Limb (tissue), 2 donors: Measurements from ENCODE around the gene TM4SF1.

Source experiments
- DNase-seq, 2 donors: peaks; one replicate each; pipeline ENCODE4 v3.0.0-alpha.2; 2016; ENCODE audit errors: extremely low spot score in 2 of 2

Gene TM4SF1

DNA sequence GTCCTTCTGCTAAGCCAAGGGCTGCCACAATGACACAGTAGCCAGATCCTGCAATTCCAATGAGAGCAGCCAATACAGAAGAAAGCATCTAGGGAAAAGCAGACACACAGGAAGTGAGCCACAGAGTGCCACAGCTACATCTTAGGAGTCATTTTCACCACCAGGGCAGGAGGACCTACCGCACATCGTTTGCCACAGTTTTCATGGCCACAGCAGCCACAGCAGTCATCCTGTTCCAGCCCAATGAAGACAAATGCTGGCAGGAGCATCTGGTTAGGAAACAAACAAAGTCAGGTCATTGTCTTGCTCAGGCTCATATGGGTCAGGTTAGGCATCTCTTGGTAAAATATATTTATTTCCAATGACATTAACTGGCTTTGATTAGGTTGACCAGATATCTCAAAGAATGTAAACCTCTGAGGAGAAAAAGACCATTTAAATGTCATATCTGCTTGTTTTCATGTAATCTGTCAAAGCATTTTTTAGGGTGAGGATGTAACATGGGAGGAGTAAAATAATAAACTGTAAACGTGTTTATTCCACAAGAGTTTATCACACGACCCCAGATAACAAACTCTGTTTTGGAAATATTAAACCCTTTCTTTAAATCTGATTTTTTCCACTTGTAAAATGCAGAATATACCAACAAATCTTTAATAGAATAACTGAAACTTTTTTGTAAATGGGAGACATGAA, 1.8 kb downstream of the TM4SF1 start:
- DNase-seq: no peak

DNA sequence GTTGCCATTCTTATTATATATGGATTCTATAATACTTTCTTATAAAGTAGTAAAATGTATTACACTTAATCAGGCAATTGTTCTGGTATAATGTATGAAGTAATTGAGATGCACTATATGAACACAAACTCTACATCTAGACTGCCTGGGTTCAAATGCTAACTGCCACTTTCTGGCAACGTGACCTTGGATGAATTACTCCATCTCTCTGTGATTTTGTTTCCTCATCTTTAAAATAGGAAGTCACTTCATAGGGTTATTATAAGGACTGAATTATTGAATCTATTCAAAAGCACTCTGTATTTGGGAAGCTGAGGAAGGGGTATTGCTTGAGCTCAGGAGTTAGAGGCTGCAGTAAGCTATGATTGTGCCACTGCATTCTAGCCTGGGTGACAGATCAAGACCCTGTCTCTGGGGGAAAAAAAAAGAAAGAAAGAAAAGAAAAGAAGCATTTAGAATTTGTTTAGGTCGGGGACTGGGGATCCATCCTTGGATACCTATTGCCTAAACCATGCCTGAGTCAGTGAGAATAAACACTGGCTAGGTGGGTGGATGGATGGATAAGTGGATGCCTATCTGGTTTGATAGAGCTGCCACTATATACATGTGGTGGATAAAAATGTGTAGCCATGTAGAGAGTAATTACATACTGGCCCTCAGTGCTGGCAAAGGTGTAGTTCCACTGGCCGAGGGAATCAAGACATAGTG, 2.5 kb downstream of the TM4SF1 start:
- no peak for DNase-seq

DNA sequence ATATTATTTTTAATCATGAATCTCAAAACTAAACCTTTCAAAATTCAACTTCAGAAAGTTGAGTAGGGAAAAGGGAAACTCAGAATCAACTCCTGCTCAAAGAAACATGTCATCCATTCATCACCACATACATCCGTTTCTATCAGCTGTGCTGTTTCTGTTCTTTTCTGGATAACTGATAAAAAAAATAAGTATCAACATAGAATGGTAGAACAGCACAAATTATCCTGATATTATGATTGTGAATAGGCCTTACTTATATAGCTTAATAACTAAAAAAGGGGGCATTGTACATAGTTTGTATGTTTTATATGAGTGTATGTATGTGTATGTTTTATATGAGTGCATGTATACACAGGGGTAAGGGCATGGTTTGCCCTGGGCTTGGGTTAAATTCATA, 3.1 kb downstream of the TM4SF1 start:
- no peak for DNase-seq

DNA sequence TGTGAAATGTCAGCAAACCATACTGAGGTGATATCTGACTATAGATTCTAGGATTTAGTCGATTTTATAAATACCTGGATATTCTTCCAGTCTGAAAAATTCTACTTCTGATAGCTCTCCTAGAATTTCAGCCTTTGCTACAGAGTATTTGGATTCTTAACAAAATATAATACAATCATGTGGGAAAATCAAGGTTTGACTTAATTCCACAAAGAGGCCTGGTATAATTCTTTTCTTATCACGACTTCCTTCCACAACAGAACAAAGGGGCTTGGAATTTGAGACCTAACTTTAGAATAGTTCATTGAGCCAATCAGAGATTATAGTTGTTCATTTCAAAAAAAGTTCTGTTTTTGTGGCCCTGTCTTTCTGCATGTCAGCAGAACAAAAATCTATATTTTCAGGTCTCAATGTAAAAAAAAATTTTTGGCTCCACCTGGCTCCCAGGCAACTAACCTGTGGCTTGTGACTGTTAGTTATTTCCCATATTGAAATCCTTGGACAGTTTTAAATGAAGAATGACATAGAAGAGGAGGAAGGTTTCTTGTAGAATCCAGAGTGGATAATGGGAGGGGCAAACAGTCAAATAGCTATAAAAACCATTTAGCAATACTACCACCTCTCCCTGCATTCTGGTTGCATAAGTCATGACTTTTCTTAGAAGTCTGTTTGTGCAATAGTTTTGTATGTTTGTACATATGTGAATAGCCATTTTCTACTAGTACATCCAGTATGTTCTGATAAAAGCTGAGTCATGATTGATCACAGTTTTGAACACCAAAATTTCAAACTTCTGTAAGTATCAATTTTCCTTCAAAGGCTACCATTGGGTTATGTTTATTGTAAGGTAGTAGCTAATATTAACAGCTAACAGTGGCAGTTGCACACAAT, 4.0 kb downstream of the TM4SF1 start:
- no peak for DNase-seq

DNA sequence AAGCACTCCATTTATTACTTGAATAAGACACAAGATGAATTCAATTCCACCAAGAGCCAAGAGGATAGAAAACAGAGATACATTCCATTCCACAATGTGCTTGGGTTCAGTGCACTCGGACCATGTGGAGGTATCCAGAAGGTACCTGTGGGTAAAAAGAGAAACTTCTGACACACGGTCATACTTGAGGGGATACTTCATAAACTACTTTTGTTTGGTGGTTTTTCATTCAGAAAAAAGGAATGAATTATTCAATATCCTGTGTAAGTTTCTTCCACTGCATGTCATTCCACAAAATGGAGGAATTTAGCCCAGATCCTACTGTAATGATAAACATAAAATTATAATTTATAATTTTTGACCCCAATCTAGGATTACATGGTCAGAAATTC, 5.7 kb downstream of the TM4SF1 start:
- DNase-seq: no peak

DNA sequence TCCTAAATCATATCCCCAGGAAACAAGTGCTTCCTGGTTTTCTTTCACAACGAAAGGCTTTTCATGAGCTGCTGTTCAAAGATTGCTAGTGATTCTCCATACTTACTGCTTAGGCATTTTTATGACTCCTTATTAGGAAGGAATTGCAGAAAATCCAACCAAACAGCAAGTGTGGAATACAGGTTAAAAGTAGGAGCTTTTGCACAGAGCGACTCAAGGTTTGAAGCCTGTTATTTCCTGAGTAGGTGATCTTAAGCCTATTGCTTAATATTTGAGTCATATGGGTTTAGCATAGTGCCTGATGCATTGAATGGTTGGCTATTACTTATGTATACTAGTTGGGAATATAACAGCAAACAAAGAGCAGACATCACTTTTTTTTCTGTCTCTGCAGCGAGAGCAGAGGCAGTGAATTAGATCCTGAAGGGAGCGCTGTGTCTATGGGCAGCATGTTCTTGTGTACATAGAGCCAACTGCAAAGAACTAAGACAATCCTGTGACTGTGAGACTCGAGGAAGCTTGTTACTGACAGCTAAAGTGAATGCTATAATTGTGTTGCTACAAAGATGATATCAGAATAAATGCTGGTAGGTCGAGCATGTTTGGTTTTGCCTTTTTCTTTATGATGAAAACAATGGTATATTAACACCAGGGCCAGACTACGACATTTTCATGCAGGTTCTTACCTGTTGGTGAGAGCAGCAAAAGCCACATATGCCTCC, 6.3 kb downstream of the TM4SF1 start:
- DNase-seq: no peak

DNA sequence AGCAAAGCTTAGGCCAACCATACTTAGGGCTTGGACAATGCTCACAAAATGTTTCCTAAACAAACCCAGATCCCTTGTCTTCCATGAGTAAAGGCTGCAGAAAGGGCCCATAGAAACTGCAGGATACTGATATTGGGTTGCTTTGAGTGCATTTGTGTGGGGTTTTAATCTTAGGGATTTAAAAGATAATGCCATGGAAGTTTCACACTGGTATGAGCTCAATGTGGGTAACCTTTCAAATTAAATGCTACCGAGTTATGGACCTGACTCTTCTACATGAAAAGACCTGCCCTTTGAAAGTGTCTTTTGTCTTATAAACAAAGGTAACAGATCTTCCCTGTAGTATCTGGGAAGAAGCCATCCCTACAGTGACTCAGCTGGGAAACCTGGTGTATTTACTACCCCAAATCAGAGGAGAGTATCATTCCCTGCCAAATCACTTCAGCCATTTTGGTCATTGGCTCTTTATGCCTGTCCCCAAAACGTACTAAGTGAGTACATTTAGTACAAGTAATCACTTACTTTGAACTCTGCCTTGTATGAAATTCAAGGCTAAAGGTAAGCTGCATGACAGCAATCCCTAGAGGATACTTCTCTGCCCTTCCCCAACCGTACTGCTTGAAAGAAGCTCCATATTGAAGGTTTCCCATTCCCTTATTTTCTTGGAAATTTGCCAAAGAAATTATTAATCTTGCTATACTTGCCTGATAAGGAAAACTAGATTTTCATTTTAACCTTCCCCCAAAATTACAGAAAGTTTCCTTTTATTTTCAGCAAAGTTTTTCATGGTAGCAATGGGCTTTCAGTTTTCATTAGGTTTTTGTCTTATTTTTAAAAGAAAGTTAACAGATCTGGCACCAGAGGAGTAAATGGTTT, 7.2 kb downstream of the TM4SF1 start:
- no peak for DNase-seq

DNA sequence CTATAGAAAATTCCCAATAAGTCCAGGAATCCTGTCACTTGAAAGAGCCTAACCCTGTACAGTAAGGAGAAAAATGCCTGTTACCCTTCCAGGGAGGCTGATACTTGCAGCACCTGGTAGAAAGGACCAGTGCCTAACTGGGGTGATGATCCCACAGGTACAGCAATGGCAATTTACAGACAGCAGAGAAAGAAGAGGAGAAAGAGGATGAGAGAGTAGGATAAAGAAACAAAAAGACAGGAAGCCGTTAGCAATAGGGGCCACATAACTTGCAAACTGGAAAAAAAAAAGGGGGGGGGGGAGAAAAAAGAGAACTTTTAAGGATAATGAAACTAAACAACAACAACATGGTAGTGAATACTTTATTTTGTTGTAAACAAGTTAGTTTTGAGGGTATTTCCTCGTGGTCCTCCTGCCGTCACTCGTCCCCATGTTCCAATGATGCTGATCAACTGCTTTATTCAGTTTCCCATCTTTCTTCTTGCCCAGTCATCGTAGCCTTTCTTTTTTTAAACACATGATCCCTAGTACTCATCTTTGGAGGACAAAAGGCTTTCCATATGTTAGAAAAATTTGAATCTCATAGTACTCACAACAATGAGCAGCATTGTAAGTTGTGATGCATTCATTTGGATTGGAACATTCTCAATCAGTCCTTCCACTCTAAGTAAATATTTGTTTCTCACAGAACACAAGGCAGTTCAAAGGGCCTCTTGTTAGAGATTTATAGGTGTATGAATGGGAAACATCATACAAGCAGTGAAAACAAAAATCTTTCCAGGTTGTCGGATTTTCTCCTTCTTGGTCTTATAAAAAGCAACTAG, 8.6 kb downstream of the TM4SF1 start:
- DNase-seq: no peak

DNA sequence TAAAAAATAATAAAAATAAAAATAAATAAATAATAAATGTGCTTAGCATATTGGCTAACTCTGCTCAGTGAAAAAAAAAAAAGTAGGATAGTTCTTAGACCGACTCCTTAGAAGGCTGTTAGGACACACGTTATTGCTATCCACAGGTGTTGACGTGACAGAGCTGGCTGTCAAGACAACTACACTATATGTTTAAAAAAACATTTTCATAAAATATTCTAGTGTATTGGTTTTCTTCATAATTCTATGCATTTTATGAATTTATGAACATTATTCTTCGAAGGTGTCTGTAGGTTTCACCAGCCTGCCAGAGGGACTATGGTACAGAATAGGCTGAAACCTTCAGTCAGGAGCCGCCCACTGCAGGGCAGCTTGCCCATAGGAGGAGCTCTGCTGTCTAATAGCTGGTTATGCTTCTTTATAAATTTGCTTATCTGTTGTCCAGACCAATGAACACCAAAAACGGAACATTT, 9.2 kb downstream of the TM4SF1 start:
- DNase-seq: no peak

DNA sequence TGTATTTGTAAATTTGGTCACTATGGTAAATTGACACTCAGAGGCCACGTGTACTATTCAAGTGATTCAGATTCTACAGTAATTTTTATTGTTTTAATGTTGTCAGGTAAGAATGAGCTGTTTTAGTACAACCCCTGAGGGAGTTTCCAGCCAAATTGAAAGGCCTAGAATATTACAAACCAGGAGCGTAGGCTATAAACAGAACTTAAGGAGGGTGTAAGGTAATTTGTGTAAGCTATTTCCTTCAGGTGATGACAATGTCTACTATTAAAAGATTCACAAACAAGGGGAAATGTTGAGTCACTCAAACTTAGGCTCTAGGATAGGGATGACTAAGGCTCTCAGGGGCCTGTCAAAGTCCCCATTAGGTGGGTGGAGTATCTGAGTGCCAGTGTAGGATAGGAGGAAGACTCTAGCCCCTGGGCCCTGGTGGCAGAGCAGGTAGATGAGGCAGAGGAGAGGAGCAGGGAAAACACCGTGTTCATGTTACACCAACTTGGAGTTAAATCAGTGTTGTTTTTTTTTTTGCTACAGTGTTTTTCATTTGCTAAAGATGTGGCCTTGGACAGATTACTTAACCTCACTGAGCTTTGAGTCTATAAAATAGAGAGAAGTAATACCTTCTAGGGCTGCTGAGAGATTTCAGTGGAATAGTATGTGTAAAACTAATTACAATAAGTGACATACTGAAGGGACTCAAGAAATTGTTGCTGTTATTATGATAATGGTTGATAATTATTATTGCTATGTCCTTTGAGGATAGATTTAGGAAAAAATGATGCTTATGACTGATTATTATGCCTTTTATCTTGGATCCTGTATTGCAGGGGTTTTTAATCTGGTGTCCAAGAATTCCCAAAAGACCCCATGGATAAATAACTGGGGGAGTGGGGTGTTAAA, 10.3 kb downstream of the TM4SF1 start:
- DNase-seq: no peak

DNA sequence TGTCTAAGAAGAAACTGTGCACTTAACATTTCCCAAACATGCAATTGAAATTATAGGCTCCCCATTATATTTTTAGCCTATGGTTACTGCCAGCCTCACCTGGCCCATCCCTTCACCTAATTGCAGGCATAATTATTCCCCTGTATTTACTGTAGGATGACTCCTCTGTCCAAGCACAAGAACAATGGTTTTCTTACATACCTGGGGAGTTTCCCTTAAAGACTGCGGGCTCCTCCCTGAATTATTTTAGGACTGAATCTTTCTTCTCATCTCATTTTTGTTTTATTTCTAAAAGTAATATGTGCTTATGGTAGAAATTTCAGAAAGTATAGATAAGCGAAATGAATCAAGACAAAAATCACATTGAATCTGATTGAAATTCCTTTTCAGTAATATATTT, 11.4 kb downstream of the TM4SF1 start:
- no peak for DNase-seq

DNA sequence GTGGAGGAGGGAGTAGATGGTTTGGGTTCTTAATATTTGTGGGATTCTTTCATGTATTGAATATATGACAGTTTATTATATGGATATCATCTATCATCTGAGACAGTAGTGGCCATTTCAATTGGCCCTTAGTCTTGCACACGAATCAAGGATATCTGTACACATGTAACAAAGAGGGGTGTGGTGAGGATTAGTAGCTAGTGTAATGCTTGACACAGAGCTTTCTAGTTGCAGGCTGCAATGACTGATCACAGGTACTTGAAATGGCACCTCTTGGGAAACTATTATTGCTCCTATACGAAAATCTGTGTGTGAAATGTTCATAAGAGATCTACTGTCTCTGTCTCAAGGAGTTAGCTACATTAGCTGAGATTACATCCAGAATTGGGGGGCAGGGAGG, 12.8 kb downstream of the TM4SF1 start:
- DNase-seq: no peak

DNA sequence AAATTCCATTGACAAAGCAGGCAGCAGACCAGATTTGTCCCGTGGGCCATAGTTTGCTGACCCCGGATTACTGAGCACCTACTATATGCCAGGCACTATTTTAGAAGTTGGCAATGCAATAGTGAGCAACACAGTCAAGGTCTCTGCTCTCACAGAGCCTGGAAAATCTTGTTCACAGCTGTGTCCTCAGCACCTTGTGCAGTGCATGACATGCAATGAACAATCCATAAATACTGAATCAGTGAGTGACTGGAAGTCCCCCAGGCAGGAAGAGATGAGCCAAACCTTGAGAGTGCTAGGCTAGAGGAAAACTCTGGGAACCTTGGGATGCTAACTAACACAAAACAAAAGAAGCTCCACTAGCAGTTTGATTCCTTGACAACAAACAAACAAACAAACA, 14.4 kb downstream of the TM4SF1 start:
- DNase-seq: no peak

DNA sequence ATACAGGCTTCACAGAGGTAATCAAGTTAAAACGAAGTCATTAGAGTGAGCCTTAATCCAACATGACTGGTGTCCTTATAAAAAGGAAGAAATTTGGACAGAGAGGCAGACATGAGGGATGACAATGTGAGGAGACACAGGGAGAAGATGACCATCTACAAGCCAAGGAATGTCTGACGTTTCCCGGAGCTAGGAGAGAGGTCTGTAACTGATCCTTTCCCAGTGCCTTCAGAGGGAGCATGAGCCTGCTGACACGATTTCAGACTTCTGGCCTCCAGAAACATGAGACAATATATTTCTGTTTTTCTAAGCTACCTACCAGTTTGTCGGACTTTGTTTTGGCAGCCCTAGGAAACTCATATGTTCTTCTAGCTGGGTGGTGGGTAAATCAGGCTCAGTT, 15.1 kb downstream of the TM4SF1 start:
- DNase-seq: no peak

DNA sequence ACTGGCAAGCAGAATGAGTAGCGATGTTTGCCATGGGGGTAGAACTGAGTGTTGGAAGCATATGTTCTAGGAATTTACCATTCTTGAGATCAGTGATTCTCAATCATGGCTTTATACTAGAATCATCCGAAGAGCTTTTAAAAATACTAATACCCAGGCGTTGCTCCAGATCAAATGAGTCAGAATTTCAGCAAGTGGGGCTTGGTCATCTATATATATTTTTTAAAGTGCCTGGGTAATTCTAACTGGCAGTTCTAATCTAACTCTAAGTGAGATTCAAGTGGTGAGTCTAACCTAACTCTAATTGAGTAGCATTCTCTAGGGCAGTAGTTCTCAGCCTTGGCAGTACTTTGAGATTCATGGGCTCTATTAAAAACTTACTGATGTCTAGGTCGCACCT, 20.8 kb downstream of the TM4SF1 start:
- DNase-seq: no peak

DNA sequence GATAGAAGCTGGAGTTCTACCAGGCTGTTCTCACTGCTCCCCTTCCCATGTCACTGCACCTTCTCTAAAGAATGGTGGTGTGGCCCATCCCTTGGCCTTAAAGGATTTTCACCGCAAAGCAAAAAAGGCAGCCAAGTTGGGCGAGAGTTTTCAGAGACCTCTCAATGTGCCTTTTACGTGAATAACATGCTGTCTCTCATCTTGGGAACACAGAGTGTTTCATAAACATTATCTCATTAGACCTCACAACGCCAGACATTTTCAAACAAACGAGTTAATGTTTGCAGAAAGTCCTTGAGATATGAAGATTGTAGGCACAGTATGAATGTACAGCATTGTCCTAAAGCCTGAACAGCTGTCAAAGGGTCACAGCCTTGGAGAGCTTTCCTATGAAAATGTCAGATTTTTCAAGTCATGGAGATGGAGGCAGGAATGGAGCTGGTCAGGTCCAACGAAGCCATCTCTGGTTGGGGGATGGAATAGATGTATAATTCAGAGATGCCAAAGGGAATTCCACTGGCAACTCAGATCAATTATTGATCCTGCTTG, 21.3 kb downstream of the TM4SF1 start:
- DNase-seq: no peak

DNA sequence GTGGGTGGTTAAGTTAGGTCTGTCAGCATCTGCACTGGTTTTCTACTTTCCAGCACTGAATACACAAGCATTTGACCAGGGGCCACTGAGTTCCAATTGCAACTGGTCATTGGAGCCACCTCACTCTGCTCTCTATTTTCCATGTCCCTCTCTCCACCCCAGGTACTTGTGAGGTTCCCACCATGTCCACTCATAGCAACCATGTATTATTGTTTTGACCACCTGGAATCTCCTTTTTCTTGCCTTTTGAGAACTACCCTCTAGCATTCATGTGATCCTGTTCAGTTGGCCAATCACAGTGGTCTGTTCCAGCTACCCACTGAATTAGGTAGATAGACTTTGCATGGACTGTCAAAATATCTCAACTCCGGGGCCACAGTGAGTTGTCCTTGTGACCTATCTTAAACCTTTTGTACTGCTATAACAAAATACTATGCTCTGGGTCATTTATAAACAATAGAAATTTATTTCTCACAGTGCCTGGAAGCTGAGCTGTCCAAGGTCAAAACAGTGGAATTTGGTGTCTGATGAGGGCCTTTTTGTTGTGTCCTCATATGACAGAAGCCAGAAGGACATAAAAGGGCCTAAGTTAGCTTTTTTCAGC, 23.8 kb downstream of the TM4SF1 start:
- no peak for DNase-seq

DNA sequence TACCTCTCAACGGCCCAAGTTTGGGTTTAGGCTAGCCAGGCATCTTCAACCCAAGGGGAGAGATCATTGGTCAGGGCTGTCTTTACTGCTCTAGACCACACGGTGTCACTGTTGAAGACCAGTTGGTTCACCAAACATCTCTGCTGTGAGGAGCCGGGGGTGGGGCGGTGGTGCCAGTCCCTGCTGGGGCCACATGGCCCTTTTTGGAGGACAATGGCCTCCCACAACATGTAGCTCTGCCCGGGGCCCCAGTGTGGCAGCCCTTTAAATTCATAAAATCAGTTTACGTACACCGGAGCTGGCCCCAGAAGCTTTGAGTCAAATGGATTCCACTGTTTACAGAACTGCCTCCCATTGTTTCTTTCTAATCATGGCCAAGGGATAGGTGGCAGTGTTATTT, 24.9 kb downstream of the TM4SF1 start:
- DNase-seq: no peak
